Measurements from ENCODE around the gene IQSEC1.

Gene IQSEC1

GRCh38 chr3:12907296-12907695 is 165.9 kb downstream of the IQSEC1 start:
- no peak for DNase-seq (ENCODE audit: low read depth)

GRCh38 chr3:12906916-12907290 is 166.3 kb downstream of the IQSEC1 start:
- no peak for DNase-seq (ENCODE audit: low read depth)

GRCh38 chr3:12906141-12906915 is 166.9 kb downstream of the IQSEC1 start:
- DNase-seq (ENCODE audit: low read depth) = no peak

GRCh38 chr3:12905316-12906071 is 167.7 kb downstream of the IQSEC1 start:
- DNase-seq (ENCODE audit: low read depth) = no peak

- DNase-seq (ENCODE audit: low read depth) = no peak
Observed at GRCh38 chr3:12904951-12905315, 168.3 kb downstream of the IQSEC1 start.

GRCh38 chr3:12903881-12904280 is 169.3 kb downstream of the IQSEC1 start:
- DNase-seq (ENCODE audit: low read depth) = no peak

- DNase-seq (ENCODE audit: low read depth) = no peak
Observed at GRCh38 chr3:12903000-12903800, 170.0 kb downstream of the IQSEC1 start.

GRCh38 chr3:12902181-12902999 is 170.8 kb downstream of the IQSEC1 start:
- no peak for DNase-seq (ENCODE audit: low read depth)

- no peak for DNase-seq (ENCODE audit: low read depth)
Observed at GRCh38 chr3:12901623-12902045, 171.6 kb downstream of the IQSEC1 start.

- no peak for DNase-seq (ENCODE audit: low read depth)
Observed at GRCh38 chr3:12900885-12901411, 172.3 kb downstream of the IQSEC1 start.

GRCh38 chr3:12898965-12899755 is 174.1 kb downstream of the IQSEC1 start:
- no peak for DNase-seq (ENCODE audit: low read depth)

- DNase-seq (ENCODE audit: low read depth) = no peak
Observed at GRCh38 chr3:12898290-12898964, 174.8 kb downstream of the IQSEC1 start.

GRCh38 chr3:12897381-12898289 is 175.6 kb downstream of the IQSEC1 start:
- DNase-seq (ENCODE audit: low read depth) = no peak

GRCh38 chr3:12896063-12896985 is 176.9 kb downstream of the IQSEC1 start:
- no peak for DNase-seq (ENCODE audit: low read depth)

- DNase-seq (ENCODE audit: low read depth) = no peak
Observed at GRCh38 chr3:12895391-12896062, 177.7 kb downstream of the IQSEC1 start.

- DNase-seq (ENCODE audit: low read depth) = no peak
Observed at GRCh38 chr3:12894629-12895028, 178.6 kb downstream of the IQSEC1 start.

GRCh38 chr3:12893852-12894251 is 179.4 kb downstream of the IQSEC1 start:
- DNase-seq (ENCODE audit: low read depth) = no peak
